NCI-H69 (cell line): ENCODE measurements around the gene KAZN.

ENCODE experiments used
- DNase-seq: peaks from one replicate; lab custom pipeline; 2025; lab: John Stamatoyannopoulos, UW

The KAZN gene

DNA sequence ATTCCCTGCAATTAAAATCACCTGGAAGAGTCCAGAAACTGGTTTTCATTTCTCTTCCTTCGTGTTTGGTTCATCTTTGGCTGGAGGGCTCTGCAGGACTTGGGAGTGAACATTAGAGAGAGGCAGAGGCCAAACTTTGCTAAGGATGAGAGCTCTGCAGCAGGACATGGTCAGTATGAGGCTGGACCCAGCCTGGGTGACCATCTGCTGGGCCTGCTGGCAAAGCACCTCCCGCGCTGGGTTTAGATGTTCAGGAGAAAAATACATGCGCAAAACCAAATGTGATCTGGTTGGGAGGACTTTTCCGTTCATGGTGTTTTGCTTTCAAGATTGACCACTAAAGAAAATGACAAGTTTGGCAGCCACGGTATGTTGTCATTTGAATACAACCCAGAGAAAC is 15.9 kb downstream of the KAZN start:
- no peak for DNase-seq

DNA sequence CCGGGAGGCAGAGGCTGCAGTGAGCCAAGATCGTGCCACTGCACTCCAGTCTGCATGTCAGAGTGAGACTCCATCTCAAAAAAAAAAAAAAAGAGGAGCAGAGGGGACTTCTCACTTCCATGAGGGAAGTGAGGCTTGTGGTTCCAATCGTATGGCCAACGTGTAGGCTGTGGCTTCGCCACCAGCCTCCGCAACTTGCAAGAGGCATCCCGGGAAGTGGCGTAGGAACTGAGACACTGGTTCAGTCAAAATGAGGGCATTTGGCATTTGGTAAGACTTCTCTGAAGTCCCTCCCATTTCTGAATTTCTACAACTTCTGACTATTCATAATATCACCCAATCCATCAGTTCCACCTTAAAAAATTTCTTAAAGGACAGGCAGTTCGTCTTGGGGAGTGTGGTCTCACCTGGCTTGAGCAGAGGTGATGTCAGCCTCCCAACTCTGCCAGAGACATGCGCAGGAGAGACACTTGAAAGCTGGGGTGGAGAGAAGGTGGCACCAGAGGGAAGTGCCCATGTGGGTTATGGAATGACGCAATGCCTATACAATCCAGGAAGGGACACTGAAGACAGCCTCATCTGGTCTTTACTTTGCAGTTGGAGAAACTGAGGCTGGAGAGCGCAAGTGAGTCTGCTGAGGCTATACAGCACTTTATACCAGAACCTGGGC is 17.2 kb downstream of the KAZN start:
- DNase-seq = no peak

DNA sequence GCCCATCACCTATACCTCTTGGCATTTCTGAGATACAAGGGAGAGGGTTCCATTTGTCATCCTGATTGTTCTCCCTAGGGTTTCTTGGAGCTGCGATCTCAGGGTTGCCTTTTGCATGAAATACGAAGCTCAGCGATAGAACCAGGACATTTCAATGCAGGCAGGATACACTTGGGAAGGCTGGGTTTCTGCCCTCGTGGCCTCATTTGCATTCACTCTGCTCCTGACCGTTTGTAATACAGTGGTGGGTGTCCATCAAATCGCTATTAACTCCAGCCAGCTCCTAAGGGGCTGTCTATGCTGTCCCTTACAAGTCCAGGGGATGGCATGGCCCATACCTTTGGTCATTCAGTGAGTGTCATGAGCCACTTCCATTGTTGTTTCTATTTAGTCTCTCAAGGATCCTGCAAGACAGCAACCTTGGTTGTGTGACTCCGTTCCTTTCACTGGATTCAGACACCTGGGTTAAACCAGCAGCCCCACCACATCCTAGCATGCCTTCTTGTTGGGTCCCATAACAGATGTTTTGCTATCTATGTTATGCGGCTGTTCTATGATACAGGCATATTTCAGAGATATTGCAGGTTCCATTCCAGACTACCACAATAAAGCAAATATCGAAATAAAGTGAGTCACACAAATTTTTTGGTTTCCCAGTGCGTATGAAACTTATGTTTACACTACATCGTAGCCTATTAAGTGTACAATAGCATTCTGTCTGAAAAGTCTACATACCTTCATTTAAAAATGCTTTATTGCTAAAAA is 18.3 kb downstream of the KAZN start:
- DNase-seq = no peak

DNA sequence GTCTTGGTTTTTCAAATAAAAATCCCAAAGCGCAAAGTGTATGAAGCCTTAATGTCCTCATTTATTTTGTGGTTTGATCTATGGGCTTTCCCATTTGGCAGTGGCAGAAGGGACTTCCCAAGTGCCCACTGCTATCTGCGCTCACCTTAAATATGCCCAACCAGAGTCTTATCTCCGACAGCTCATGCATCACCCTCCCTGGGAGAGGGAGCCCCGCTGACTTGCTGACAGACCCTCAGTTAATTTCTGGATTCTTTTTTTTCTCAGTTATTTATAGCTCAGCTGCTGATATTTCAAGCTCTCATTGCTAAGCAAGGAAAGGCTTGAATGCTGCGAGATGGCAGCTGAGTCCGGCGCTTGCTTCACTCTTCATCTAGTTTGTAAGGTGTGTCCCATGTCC is 19.3 kb downstream of the KAZN start:
- DNase-seq = no peak

DNA sequence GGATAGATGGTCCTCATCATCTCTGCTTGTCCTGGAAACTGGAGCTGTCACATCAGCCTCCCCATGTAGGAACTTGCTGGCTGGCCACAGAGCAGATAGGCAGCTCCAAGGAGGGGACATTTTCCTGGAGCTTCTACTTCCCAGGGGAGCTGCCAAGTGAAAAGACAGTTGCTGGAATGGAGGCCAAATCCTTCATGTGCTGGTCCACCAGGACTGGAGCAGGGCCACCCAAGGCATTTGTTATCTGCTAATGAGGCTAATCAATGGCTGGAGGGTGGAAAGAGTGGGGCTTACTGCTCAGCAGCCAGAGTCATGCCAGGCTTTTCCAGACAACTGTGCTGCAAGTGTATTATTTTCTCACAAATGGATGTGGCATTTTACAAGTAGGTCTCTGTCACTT is 22.5 kb downstream of the KAZN start:
- DNase-seq = no peak

DNA sequence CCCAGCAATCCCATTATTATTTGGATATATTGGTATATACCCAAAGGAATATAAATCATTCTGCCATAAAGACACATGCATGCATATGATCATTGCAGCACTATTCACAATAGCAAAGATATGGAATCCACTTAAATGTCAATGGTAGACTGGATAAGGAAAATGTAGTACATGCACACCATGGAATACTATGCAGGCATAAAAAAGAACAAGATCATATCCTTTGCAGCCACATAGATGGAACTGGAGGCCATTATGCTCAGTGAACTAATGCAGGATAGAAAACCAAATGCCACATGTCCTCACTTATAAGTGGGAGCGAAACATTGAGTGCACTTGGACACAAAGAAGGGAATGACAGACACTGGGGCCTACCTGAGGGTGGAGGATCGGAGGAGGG is 24.6 kb downstream of the KAZN start:
- DNase-seq = no peak

DNA sequence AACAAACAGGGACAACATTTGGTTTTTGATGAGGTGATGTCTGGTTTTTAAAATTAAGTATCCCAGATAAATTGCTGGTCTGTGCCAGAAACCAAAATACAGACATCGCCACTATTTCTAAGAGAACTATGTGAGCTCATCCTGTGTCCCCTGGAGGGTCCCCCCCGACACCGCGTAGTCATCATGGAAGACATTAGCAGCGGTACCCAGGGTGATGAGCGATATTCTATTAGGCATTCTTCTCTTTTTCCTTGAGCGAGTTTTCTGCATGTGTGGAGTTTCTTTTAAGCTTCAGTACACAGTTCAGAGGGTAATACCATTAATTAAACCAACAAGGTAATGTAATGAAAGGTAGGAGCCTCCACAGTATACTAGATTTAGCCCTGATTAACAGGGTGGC is 26.5 kb downstream of the KAZN start:
- DNase-seq = no peak

DNA sequence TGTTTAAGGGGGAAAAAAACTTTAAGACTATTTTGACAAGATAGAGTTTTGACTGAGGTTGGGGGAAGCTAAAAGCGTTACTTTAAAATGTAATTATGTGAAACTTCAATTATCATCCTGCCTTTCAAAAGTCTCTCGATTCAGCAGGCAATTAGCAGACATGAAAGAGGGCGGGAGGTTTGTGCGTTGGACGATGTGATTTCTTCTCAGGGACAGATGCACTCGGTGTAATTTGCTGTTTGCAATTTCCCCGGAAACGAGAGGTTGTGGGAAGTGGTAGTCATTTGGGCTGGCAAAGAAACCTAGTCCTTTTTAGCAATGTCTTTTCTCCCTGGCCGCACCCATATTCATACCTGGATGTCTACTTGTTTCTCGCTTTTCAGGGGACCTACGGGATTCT is 27.1 kb downstream of the KAZN start:
- DNase-seq = peak; percentile 60

DNA sequence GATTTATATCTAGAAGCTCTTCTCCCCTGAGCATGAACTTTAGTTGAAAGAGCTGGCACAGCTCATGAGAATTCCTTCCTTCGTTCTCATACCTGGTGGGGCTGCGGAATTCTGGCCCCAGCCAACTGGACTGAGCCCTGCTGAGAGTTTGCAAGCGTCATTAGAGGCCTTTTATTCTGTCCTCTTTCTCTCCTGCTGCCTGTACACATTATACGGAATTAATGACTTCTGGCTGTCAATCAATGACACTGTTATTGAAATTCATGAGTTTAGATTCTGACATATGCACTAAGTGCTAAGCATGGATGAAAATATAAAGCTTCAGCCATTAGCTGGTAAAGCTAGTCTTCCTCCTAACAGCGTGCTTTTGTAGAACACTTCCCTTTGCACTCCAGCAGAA is 27.5 kb downstream of the KAZN start:
- peak; percentile 33 for DNase-seq

DNA sequence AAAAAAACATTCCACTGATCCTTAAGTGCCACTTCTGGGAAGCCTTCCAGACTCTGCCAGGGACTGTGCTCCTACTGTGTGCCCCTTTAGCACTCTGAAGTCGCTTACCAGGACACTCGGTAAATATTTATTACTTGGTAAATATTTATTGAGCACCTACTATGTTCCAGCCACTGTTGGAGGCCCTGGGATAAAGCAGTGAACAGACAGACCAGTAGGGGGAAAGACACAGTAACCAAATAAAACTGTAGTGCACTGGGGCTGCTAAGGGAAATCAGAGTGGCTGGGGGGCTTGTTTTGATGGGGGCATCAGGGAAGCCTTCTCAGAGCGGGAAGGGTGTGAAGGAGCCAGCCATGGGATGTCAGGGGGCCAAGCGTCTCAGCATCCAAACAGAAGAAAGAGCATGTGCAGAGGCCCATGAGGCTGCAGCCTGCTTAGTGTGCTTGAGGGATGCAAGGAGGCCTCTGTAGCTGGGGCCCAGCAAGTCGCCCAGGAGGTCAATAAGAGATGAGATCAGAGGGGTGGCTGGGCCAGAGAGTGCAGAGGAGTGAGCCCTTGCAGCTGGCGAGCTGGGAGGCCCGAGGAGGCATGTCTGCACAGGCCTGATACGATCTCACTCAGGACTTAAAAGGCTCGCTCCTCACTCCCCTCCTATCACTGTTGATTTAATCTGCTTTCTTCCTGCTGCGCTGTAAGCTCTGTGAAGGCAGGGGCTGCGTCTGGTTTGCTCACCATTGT is 28.6 kb downstream of the KAZN start:
- peak; percentile 23 for DNase-seq

DNA sequence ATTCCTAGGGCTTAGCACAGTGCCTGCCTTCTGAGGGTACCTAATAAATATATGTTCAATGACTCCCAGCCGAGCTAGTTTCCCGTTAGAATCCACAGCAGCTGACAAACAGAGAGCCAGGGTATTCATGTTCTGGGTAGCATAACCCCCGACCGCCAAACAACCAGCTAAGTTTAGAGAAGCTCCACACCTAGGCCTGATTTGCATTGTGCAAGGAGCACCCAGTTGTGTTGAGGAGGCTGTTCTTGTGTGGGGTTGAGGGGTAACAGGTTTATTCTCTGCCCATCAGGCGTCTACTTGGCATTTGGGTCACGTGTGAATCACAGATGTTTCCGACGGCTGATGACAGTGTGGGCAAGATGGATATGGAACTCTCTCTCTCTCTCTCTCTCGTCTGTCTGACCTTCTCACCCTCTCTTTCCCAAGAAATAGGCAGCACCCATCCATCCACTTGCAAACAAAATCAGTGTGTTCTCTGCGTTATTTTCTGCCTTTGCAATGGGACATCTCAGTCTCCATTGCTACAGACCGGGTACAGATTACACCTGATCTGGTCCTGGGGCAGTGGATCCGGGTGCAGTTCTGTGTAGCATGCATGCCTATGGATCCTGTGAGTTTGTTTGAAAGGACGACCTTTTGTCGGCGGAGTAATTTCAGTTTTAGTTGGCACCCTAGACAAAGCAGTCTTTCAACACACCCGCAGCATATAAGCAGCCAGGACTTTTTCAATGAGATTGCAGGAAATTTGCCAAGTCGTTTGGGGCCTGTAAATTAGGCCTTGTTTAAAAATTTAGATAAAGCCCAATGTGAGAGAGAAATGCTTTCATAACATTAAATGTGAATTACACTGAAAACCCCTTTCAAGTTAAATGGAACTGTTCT is 29.4 kb downstream of the KAZN start:
- DNase-seq = no peak

DNA sequence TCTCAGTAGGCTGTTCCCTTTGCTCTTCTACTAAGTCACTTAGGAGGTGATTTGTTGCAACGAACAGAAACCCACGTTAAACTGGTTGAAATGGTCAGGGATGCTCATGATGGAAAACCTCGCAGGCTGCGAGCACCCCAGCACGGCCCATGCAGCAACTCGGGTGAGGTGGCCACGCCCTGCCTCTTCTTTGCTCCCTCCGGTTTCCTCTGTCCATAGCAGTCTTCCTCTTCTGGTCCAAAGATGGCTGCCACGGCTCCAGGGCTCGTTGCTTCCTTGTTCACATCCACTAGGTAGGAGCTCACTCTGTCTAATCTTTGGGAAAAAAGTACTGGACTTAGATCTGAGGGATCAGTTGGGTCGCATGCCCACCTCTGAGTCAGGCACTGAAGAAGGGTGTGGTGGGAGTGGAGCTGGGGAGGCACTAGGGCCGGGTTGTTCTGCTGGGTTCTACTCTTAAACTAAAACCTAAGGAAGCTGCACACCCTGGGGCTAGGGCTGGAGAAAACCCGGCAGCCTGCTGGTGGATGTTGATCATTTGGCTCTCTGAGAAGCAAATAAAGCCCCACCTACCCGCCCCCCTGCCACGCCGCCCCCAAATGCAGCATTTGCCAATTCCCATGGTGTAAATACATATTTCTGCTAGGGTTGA is 31.0 kb downstream of the KAZN start:
- no peak for DNase-seq

DNA sequence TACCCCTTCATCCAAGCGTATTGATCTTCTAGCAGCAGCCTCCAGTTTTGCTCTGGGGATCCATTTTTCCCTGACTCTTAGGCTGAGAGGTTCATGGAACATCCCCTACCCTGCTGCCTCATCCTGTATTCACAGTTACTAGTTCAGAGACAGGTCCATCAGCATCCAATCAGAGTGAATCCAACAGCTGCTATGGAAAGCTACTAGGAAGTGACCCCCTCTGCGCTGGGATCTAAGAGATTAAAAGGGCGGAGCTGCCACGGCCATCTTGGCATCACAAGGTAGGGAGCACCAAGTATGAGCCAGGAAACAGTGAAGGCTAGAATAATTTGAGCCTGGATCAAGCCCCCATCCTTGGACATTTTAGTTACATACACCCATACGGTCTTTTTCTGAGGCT is 32.5 kb downstream of the KAZN start:
- DNase-seq = peak; percentile 4

DNA sequence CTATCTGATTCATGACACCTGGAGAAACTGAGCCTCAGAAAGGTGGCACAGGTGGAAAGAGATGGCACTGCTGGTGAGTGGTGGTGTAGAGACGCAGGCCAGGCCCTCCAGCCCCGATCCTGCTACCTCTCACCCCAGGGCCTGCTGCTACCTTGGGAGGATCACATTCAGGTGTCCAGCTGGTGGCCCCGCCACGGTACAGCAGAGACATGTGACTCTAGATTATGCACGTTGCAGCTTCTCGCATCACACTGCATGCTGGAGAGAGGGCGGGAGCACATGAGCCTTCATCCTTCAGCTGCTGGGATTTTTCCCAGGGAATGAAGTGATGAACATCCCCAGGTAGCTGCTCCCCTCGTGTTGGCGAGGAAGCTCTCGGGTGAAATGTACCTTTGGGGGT is 32.9 kb downstream of the KAZN start:
- no peak for DNase-seq

DNA sequence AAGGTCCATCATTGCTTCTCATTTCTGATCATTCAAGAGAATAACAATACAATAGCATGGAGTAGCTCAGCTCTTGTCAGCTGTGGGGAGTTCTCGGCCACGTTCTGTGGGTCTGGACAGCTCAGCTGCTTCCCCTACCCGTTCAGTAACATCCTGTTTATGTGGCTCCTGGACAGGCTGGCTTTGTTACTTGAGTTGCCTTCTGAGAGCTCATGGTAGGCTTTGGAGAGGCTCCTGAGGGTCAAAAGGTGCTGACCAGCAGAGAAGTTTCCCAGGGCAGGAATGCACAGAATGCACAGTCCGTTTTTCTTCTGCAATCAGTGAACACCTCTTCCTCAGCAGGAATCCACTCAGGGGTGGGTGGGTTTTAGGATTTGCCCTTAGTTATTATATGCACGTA is 36.0 kb downstream of the KAZN start:
- peak; percentile 10 for DNase-seq

DNA sequence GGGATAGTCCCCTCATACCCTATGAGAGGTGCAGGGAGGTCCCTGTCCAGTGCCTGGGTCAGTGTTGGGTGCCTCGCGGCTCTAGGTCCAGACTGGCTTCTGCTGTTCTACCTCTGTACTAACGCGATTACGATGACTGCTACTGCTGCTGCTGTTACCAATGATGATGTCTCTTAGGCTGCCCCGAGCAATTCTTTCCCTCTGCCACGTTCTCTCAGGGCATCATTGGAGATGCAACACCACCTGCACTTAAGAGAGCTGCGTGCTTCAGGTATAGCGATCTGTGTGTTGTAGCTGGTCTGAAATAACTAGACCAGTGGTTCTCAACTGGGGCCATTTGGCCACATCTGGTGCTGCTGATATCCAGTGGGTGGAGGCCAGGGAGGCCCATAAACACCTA is 36.9 kb downstream of the KAZN start:
- no peak for DNase-seq

DNA sequence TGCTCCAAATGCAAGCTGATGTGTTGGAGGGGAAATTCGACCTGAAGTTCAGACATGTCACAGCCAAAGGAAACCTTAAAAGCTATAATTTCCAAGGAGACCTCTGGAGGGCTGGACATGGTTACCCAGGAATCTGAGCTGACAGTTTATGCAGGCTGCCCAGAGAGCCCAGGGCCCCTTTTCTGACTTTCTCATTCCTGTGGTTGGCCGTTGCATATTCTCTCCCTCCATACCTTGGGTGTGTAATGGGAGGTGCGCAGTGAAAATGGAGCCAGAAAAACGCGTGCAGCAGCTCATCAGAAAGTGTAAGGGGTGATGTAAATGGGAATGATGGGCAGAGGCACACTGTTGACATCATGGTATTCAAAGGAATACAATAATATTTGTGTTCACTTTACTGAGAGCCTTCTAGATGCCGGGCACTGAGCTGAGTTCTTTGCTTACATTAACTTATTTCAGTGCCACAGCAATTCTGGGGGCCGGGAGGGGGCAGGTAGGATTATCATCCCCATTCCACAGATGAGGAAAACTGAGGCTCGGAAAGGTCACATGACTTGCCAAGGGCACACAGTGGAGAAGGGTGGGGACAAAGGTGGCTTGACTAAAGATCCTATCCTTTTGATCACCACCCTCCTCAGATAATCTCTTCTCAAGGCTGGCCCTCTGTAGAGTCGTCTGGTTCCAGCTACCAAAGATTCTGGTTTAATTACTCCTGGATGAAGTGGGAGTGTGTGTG is 38.6 kb downstream of the KAZN start:
- no peak for DNase-seq

DNA sequence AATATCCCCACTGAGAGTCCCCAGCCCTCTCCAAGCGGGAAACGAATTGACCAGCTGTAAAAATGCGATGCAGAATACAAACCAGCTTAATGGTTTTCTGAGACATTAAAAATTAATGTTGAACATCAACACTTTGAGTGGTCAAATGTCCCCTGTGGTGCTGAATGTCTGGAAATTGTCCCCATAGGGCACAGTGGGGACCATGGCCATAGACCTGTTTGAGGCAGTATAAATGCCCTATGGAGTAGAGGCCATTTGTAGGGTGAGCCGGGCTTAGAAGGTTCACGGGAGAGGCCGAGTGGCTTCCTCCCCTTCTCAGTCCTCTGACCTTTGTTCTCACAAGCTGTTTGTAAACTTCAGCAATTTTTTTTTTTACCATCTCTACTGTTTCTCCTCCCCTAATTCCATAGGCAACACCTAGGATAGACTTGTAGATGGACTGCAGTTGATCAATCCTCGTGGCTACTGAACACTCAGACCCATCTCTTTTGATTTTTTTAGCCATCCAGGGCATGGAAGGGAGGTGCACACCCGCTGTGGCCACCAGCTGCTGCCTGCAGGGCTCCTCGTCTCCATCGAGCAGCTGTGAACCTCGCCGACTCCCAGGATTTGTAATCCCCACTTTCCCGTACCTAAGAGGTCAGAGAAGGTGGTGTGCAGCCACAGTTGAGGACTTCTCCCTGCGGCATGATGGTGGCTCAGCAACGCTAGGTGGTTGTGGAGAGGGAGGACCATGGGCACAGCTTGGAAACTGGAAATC is 41.0 kb downstream of the KAZN start:
- no peak for DNase-seq

DNA sequence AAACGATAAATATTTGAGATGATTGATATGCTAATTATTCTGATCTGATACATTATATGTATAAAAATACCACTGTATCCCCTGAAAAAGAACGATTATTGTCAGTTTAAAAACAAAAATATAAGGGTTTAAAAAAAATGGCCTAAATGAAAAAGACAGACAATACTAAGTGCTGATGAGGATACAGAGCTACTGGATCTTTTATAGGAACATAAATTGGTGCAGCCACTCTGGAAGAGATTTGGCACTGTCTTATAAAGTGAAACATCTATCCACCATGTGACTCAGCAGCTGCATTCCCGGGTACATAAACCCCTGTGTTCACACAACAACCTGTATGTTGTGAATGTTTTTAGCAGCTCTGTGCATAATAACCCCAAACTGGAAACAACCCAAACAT is 44.2 kb downstream of the KAZN start:
- DNase-seq = no peak

DNA sequence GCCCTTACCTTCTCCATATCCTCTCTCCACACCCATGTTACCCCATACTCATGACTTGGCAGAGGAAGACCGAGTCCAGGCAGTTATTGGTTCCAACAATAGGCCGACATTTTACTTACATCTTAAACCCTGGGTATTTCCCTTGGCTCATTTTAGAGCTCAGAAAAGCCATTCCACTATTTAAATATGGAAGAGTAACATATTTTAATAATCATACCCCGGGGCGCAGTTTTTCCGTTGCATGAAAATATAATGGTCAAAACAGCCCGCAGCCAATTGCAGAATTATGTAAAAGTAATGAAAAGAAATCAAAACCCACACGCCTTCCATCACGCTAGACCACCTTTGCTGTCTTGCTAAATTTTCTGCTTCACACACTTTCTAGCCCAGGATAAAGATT is 48.5 kb downstream of the KAZN start:
- DNase-seq = no peak
